ENCODE results near the gene BORCS5.

Gene BORCS5

DNA sequence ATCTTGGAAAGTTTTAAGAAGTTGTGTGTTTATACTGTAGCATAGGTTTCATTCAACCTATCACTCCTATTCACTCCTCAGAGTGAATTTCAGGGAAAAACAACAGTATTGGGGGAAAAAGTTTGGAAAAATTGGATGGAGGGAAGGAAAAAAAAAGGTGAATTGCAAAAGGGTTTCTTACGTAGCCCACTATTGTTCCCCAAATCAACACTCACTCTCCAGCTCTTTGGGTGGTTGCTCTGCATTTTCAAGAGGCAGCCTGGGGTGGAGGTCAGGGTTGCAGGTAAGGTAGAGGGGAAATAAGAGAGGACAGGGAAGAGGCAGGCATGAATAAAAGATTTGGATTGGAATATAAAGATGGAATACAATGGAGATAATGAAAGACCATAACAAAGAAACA lies 42.3 kb downstream of the BORCS5 start:
- peak overlapping the region; percentile 9; the same call in 1 of the 2 replicates for H3K27ac ChIP-seq
- TF ChIP-seq, protein P1, sequence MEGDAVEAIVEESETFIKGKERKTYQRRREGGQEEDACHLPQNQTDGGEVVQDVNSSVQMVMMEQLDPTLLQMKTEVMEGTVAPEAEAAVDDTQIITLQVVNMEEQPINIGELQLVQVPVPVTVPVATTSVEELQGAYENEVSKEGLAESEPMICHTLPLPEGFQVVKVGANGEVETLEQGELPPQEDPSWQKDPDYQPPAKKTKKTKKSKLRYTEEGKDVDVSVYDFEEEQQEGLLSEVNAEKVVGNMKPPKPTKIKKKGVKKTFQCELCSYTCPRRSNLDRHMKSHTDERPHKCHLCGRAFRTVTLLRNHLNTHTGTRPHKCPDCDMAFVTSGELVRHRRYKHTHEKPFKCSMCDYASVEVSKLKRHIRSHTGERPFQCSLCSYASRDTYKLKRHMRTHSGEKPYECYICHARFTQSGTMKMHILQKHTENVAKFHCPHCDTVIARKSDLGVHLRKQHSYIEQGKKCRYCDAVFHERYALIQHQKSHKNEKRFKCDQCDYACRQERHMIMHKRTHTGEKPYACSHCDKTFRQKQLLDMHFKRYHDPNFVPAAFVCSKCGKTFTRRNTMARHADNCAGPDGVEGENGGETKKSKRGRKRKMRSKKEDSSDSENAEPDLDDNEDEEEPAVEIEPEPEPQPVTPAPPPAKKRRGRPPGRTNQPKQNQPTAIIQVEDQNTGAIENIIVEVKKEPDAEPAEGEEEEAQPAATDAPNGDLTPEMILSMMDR (conservative IDR thresholded peaks at IDR 0.05) = no peak

GRCh38 chr12:12399776-12400305 lies 43.0 kb downstream of the BORCS5 start:
- peak overlapping the region; percentile 9; the same call in 1 of the 2 replicates for H3K27ac ChIP-seq
- TF ChIP-seq, protein P1 (conservative IDR thresholded peaks at IDR 0.05) = no peak

GRCh38 chr12:12400793-12401192 lies 43.9 kb downstream of the BORCS5 start:
- H3K27ac ChIP-seq = no peak overlapping the region
- TF ChIP-seq, protein P1 (conservative IDR thresholded peaks at IDR 0.05) = no peak

DNA sequence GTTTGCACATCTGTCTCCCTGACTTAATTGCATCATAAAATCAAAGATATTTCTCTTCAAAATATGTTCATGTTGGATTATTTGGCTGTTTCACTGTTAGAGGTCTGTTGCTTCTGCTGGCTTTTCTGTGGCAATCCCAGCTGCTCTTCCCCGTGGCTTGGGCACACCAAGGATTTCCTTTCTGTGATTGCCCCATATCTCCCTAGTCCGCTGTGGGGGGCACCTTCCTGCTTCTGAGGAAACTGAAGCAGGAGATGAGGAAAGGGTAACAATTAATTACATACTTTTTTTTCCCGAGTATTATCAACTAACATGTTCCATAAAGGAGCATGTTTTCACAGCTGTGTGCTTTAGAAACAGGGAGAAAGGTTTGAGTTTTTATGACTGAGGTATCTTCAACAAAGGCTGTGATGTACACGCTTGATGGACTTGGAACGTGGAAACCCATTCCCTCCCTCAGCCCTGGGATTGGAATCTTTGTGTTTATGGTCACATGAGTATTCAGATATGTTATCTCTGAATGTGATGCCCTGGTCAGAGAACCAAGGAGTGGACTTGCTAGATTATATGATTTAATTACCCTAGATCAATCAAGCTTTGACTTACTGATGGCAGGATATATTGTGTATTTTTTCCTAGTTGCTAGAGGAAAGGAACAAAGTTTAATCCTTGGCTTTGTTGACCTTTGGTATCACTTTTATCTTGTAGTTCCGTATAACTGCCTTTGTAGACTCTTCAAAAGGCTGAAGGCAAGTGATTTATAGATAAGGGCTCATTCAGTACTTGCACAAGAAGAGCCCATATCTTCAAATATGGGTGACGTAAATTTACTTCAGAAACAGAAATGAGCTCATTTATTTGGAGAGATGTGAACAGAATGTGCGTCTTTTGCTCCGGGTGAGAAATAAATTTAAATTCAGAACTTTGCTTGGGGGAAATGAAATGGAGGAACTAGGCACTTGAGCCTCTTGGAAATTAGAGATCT lies 46.7 kb downstream of the BORCS5 start:
- peak overlapping the region; percentile 77 for H3K27ac ChIP-seq
- TF ChIP-seq, protein P1 (conservative IDR thresholded peaks at IDR 0.05) = no peak

DNA sequence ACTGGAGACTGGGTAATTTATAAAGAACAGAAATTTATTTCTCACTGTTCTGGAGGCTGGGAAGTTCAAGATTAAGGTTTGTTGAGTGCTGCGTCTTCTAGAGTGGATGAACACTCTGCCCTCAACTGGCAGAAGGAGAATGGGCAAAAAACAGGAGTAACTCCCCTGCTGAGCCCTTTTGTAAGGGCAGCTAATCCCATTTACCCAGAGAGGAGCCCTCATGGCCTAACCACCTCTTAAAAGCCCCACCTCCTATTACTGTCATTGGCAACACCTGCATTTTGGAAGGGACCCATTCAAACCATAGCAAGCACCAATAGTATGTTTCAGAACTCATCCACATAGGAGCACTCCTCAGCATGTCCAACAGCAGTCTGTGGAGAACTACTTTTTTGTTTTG lies 47.4 kb downstream of the BORCS5 start:
- TF ChIP-seq, protein P1 (conservative IDR thresholded peaks at IDR 0.05) = no peak

GRCh38 chr12:12405882-12406281 lies 49.0 kb downstream of the BORCS5 start:
- TF ChIP-seq, protein P1 (conservative IDR thresholded peaks at IDR 0.05) = no peak
- peak overlapping the region; percentile 77 for H3K27ac ChIP-seq

More for the DNA sequence above, 47.4 kb downstream of the BORCS5 start:
- peak overlapping the region; percentile 77 for H3K27ac ChIP-seq

DNA sequence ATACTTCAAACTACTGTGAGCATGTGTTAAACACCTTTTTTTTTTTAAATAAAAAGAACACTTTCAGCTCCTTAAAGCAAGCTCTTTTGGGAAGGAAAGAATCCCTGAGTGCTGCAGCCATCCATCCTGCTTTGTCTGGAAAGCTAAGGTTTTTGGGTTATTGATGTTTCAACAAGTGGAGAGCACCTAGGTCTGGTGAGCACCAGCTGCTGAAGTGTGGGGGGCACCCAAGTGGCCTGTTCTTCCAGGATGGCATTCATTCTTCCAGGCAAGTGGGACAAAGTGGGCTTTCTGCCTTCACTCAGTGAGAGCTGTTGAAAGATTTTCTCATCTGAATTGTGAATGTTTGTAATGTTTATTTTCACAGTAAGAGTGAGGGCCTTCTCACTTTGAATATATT lies 49.9 kb downstream of the BORCS5 start:
- H3K27ac ChIP-seq = peak overlapping the region; percentile 77

More for the DNA sequence above, 49.9 kb downstream of the BORCS5 start:
- TF ChIP-seq, protein P1 (conservative IDR thresholded peaks at IDR 0.05) = no peak

Measured in VCaP (cell line).